Heart left ventricle (tissue), 16 donors: ENCODE results near the gene MYO5A. TPM values are rescaled to one million over a fixed set of nuclear protein-coding genes. Genes with fewer than 3 reads are reported as not detected.
A peak's percentile ranks its signal among the peaks of the same experiment; 100 is the strongest.

Experiments used
- ATAC-seq, 4 donors: fragments of 200-7000 bp; cut with Tn5 transposase; one replicate each; pipeline ENCODE4 v1.9.1; 2020 to 2022; ENCODE audit warnings: moderate library complexity in 4 of 4, mild to moderate bottlenecking in 3 of 4, moderate number of reproducible peaks in 1 of 4
- DNase-seq, 5 donors: peaks; one replicate each; pipeline ENCODE4 v3.0.0-alpha.2; 2020
- H3K27ac ChIP-seq, 12 donors: fragments of 200-600 bp; sonication (generic) in 4 of 12; one replicate each; pipeline versions ENCODE4 v1.5.0 to v1.8.0; 2016 to 2022; ENCODE audit warnings: mild to moderate bottlenecking in 2 of 12
- H3K27me3 ChIP-seq, 9 donors: fragments of 200-600 bp; sonication (generic) in 2 of 9; one replicate each; pipeline versions ENCODE4 v1.5.1 to v1.8.0; 2016 to 2022; ENCODE audit warnings: mild to moderate bottlenecking in 3 of 9
- H3K36me3 ChIP-seq, 9 donors: fragments of 200-600 bp; sonication (generic) in 2 of 9; one replicate each; pipeline versions ENCODE4 v1.5.0 to v1.8.0; 2018 to 2022; ENCODE audit warnings: mild to moderate bottlenecking in 2 of 9
- H3K4me1 ChIP-seq, 12 donors: fragments of 200-600 bp; sonication (generic) in 4 of 12; one replicate each; pipeline versions ENCODE4 v1.5.0 to v1.8.0; 2016 to 2022; ENCODE audit warnings: mild to moderate bottlenecking in 3 of 12
- H3K4me3 ChIP-seq, 12 donors: fragments of 200-600 bp; sonication (generic) in 4 of 12; one replicate each; pipeline versions ENCODE4 v1.5.0 to v1.8.0; 2017 to 2022; ENCODE audit warnings: mild to moderate bottlenecking in 9 of 12, moderate library complexity in 4 of 12
- H3K9me3 ChIP-seq, 12 donors: fragments of 200-600 bp; sonication (generic) in 4 of 12; one replicate each; pipeline versions ENCODE4 v1.5.0 to v1.8.0; 2016 to 2022; ENCODE audit warnings: mild to moderate bottlenecking in 1 of 12
- POLR2A ChIP-seq, 2 donors: fragments of 450-650 bp; IDR thresholded peaks; one replicate each; pipeline ENCODE4 v1.6.1; 2017; ENCODE audit warnings: antibody characterized with exemption in 2 of 2, mild to moderate bottlenecking in 2 of 2, moderate library complexity in 2 of 2
- WGBS, 4 donors: extraction: QIAGEN DNeasy Blood & Tissue Kit in 2 of 4; methylation state at CpG; one replicate each; pipeline versions ENCODE4 v1.1.5 to v1.1.7; 2013 to 2018; 5-methylcytosine and 5-hydroxymethylcytosine counted together
- intact Hi-C, 10 donors: fragments of 100-400 bp; cut with DNase I; formaldehyde crosslinking; loops; one replicate each; pipeline versions ENCODE4 v1.11.1 to v1.14.2; 2022
- polyA plus RNA-seq, 2 donors: library from polyadenylated mRNA; stranded (reverse); fragments of 200-250 nt; gene quantifications; one replicate each; pipeline ENCODE4 v1.2.3, GENCODE V29; 2013
- total RNA-seq, 9 donors: library from RNA; depleted of rRNA in 2 of 9; stranded (reverse); fragments of >200 nt in 2 of 9; fragmentation: NEBNext Ultra II Directional in 3 of 9; extraction: Animal tissue kit (Norgen Biotek cat#: 25700) in 3 of 9; gene quantifications; one replicate each; pipeline versions ENCODE4 v1.1.0 to v1.2.4, GENCODE V29; 2016 to 2023
- TF ChIP-seq, protein P1 (sequence below), 12 donors: fragments of 200-600 bp; sonication (generic) in 4 of 12; IDR thresholded peaks; one replicate each; pipeline versions ENCODE4 v1.5.0 to v1.8.0; 2018 to 2022; ENCODE audit warnings: antibody characterized with exemption in 12 of 12, mild to moderate bottlenecking in 5 of 12
- donor health status: ischemic (EF 13 %, LVEDD 7.1; RV severe dilation, severe dysfunction).
- donor health status: healthy with polysubstance abuse.
- donor health status: DM: no; HTN: yes; CAD: no.
- donor health status: DM: no; HTN: no; CAD: no.
- donor health status: ischemic (EF 25% LVEDD 6.9; RV normal size, moderate dysfunction).
- donor health status: ischemic (EF 25% LVEDD 5.7; RV mildly dilated, moderate dysfunction).
- donor health status: healthy.
- donor health status: DM: yes; HTN: yes; CAD: no.
- donor health status: ischemic (EF 35%, LVEDD 5.7; RV mildly dilated, moderate dysfunction).
- donor health status: nonischemic (EF 11% LVEDD 7.7; RV severe dilation, severe dysfunction).
- donor health status: DM: yes; HTN: yes; CAD: no.
- donor health status: PGD.
- donor health status: ischemic (EF 29% LVEDD 5.4; RV normal size, mild dysfunction).
- donor health status: nonischemic (EF 23%, LVEDD 6.1; RV moderate dilation, normal function).

MYO5A gene
- total and polyA plus RNA-seq, 11 donors = 3.2 to 29.6 (median 6.9) TPM

- intact Hi-C loops = no loop called here
- TF ChIP-seq POLR2A (IDR thresholded peaks at IDR 0.05) = no peak
- TF ChIP-seq, protein P1, sequence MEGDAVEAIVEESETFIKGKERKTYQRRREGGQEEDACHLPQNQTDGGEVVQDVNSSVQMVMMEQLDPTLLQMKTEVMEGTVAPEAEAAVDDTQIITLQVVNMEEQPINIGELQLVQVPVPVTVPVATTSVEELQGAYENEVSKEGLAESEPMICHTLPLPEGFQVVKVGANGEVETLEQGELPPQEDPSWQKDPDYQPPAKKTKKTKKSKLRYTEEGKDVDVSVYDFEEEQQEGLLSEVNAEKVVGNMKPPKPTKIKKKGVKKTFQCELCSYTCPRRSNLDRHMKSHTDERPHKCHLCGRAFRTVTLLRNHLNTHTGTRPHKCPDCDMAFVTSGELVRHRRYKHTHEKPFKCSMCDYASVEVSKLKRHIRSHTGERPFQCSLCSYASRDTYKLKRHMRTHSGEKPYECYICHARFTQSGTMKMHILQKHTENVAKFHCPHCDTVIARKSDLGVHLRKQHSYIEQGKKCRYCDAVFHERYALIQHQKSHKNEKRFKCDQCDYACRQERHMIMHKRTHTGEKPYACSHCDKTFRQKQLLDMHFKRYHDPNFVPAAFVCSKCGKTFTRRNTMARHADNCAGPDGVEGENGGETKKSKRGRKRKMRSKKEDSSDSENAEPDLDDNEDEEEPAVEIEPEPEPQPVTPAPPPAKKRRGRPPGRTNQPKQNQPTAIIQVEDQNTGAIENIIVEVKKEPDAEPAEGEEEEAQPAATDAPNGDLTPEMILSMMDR (IDR thresholded peaks at IDR 0.05) = no peak
- Histone ChIP-seq H3K4me1 (peaks cover 0 to 5% (median 0%) of the 10 kb centered on the region in 12 donors), H3K27me3 (no peaks in the 10 kb centered on the region), H3K9me3 (no peaks in the 10 kb centered on the region), H3K27ac (no peak overlapping the region), H3K4me3 (no peak overlapping the region), H3K36me3 (peaks cover 0 to 29% (median 0%) of the 10 kb centered on the region in 9 donors)
- DNase-seq (no peak), ATAC-seq (no peak)
- WGBS, 4 donors = 51 to 79% (median 70%) methylated on average over 3 of the region's 3 CpGs
Measured at GRCh38 chr15:52405856-52406255, 122.8 kb downstream of the MYO5A start.

- TF ChIP-seq, protein P1 (IDR thresholded peaks at IDR 0.05) = no peak
- TF ChIP-seq POLR2A (IDR thresholded peaks at IDR 0.05) = no peak
- Histone ChIP-seq H3K27ac (peak overlapping the region in 1 of 12 donors; percentile 37), H3K4me3 (no peak overlapping the region), H3K4me1 (peaks cover 0 to 28% (median 2%) of the 10 kb centered on the region in 12 donors), H3K9me3 (no peaks in the 10 kb centered on the region), H3K27me3 (no peaks in the 10 kb centered on the region), H3K36me3 (peaks cover 0 to 28% (median 0%) of the 10 kb centered on the region in 9 donors)
- intact Hi-C loops = loop anchor here in 1 of 10 donors (10.0 kb wide), 1 partner anchor 62 kb away; no protein-coding TSS in a partner anchor
- 47 to 62% (median 58%) methylated on average over 5 of the region's 5 CpGs for WGBS, 4 donors
- ATAC-seq = peak; percentile 81 to 95 (median 84)
- peak; percentile 30 to 66 (median 45) for DNase-seq
Measured at GRCh38 chr15:52397118-52397517, 131.6 kb downstream of the MYO5A start.

DNA sequence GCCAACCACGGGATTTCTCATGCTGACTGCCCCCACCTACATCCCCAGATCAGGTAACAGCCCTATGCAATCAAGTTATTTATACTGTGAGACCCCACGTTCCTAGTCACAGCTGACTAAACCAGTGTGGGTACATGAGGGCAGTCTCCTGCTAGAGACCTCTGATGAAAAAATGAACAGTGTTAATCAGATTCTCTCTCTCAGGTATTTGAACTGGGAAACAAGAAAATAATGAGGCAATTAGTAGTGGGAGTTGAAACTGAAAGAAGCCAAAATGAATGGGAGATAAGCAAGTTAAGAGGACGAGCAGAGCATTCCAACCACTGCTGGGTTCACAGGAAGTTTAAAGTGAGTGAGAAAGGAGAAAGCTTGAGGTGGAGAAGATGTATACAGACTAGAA is 134.6 kb downstream of the MYO5A start:
- Histone ChIP-seq H3K27me3 (no peaks in the 10 kb centered on the region), H3K27ac (no peak overlapping the region), H3K4me1 (peaks cover 0 to 32% (median 2%) of the 10 kb centered on the region in 12 donors), H3K4me3 (no peak overlapping the region), H3K36me3 (peaks cover 0 to 53% (median 0%) of the 10 kb centered on the region in 9 donors), H3K9me3 (no peaks in the 10 kb centered on the region)
- TF ChIP-seq, protein P1 (IDR thresholded peaks at IDR 0.05) = no peak
- no peak for TF ChIP-seq POLR2A (IDR thresholded peaks at IDR 0.05)
- DNase-seq (no peak), ATAC-seq (no peak)
- intact Hi-C loops = loop anchor here in 1 of 10 donors (10.0 kb wide), 1 partner anchor 59 kb away; no protein-coding TSS in a partner anchor
- WGBS, 4 donors = 51 to 57% (median 56%) methylated on average over 3 of the region's 3 CpGs

DNA sequence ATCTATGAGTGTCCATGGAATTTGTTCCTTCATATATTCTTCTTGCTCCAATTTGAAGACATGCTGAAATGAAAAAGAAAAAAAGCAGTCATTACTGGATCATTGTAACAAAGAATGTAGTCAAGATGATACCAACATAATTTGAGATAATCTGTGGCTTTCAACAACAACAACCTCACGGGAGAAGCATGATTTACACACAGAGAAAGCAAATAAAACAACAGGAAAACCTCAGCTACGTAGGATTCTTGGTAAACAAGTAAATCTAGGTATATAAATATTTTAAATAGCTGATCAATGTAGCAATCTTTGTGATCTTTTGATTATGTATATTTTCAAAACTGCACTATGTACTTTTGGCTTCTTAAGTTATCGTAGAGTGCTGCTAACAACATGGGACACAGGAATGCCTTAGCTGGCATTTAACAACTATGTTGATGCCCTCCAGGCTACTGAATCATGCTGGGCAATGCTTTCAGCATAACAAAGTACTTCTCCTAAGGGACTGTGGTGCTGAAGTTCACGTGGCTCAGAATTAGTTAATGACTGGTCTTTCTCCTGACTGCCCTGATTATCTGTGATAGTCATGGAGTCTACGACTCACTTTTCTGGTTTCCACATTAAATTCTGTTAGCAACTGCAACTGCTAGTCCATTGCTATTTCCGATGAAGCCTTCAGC is 136.5 kb downstream of the MYO5A start:
- Histone ChIP-seq H3K36me3 (peaks cover 0 to 67% (median 14%) of the 10 kb centered on the region in 9 donors), H3K27me3 (no peaks in the 10 kb centered on the region), H3K27ac (no peak overlapping the region), H3K9me3 (no peaks in the 10 kb centered on the region), H3K4me3 (no peak overlapping the region), H3K4me1 (peaks cover 0 to 28% (median 2%) of the 10 kb centered on the region in 12 donors)
- 52 to 57% (median 54%) methylated on average over 6 of the region's 6 CpGs for WGBS, 4 donors
- ATAC-seq = peak; percentile 63 to 81 (median 75)
- no peak for DNase-seq
- intact Hi-C loops = loop anchor here in 1 of 10 donors (10.0 kb wide), 1 partner anchor 57 kb away; no protein-coding TSS in a partner anchor
- TF ChIP-seq, protein P1 (IDR thresholded peaks at IDR 0.05) = no peak
